Hepatocyte (in vitro differentiated cells): ENCODE results near the gene SH3BP2. TPM values are rescaled to one million over a fixed set of nuclear protein-coding genes. Genes with fewer than 3 reads are reported as not detected.

Source experiments
- DNase-seq: peaks from one replicate; pipeline ENCODE4 v3.0.0-alpha.2; 2016; ENCODE audit warnings: low spot score
- H2AFZ ChIP-seq: fragments of 200-600 bp; sonication (generic); 2 replicates; pipeline ENCODE4 v1.6.0; 2016; ENCODE audit warnings: antibody characterized with exemption, mild to moderate bottlenecking
- H3K27ac ChIP-seq: fragments of 200-600 bp; sonication (generic); 2 replicates; pipeline ENCODE4 v1.5.1; 2016; ENCODE audit warnings: mild to moderate bottlenecking
- H3K27me3 ChIP-seq: fragments of 200-600 bp; sonication (generic); 2 replicates; pipeline ENCODE4 v1.6.1; 2016
- H3K36me3 ChIP-seq: fragments of 200-600 bp; sonication (generic); replicated peaks from 2 replicates; pipeline ENCODE4 v1.5.1; 2016; ENCODE audit warnings: low read depth; ENCODE audit not compliant: insufficient read depth
- H3K4me1 ChIP-seq: fragments of 200-600 bp; sonication (generic); 2 replicates; pipeline ENCODE4 v1.5.1; 2016; ENCODE audit warnings: mild to moderate bottlenecking, moderate library complexity; ENCODE audit not compliant: insufficient read depth
- H3K4me2 ChIP-seq: fragments of 200-600 bp; sonication (generic); 2 replicates; pipeline ENCODE4 v1.6.0; 2016
- H3K4me3 ChIP-seq: fragments of 200-600 bp; sonication (generic); 2 replicates; pipeline ENCODE4 v1.5.1; 2016; ENCODE audit warnings: mild to moderate bottlenecking
- H3K79me2 ChIP-seq: fragments of 200-600 bp; sonication (generic); 2 replicates; pipeline ENCODE4 v1.6.0; 2017; ENCODE audit warnings: mild to moderate bottlenecking
- H3K9me2 ChIP-seq: fragments of 200-600 bp; sonication (generic); replicated peaks from 2 replicates; pipeline ENCODE4 v1.6.0; 2017; ENCODE audit warnings: mild to moderate bottlenecking; ENCODE audit not compliant: insufficient read depth
- H3K9me3 ChIP-seq: fragments of 200-600 bp; sonication (generic); 2 replicates; pipeline ENCODE4 v1.5.1; 2016; ENCODE audit warnings: low read depth, mild to moderate bottlenecking
- H4K20me1 ChIP-seq: fragments of 200-600 bp; sonication (generic); 2 replicates; pipeline ENCODE4 v1.6.0; 2016; ENCODE audit warnings: mild to moderate bottlenecking; ENCODE audit not compliant: insufficient read depth, poor library complexity, severe bottlenecking
- EZH2 ChIP-seq: fragments of 200-600 bp; sonication (generic); IDR thresholded peaks from 2 replicates; pipeline ENCODE4 v1.6.1; 2016; ENCODE audit warnings: antibody characterized with exemption, mild to moderate bottlenecking, borderline replicate concordance
- EZH2phosphoT487 ChIP-seq: fragments of 200-600 bp; sonication (generic); IDR thresholded peaks from one replicate; pipeline ENCODE4 v1.6.1; 2018; ENCODE audit warnings: antibody characterized with exemption, mild to moderate bottlenecking, low read depth, moderate library complexity; ENCODE audit not compliant: unreplicated experiment, severe bottlenecking
- WGBS: methylation state at CpG from one replicate; pipeline ENCODE4 v1.1.6; 2016; ENCODE audit warnings: low lambda C conversion rate; ENCODE audit errors: missing lambda C conversion rate; 5-methylcytosine and 5-hydroxymethylcytosine counted together
- polyA plus RNA-seq: library from polyadenylated mRNA; unstranded; fragments of >200 nt; fragmentation: Nextera tagmentation; extraction: Ambion mirVana; gene quantifications from 2 replicates; pipeline ENCODE4 v1.2.1, GENCODE V29; 2016
- total RNA-seq: library from RNA; depleted of rRNA; stranded (reverse); fragments of >200 nt; gene quantifications from 2 replicates; pipeline ENCODE4 v1.2.3, GENCODE V29; 2014
- TF ChIP-seq, protein P1 (sequence below): fragments of 200-600 bp; sonication (generic); IDR thresholded peaks from 2 replicates; pipeline ENCODE4 v1.5.1; 2016; ENCODE audit warnings: antibody characterized with exemption, mild to moderate bottlenecking; ENCODE audit not compliant: poor library complexity

The SH3BP2 gene
- total and polyA plus RNA-seq, 2 experiments from 2014 or later = 24.3 to 25.7 TPM

DNA sequence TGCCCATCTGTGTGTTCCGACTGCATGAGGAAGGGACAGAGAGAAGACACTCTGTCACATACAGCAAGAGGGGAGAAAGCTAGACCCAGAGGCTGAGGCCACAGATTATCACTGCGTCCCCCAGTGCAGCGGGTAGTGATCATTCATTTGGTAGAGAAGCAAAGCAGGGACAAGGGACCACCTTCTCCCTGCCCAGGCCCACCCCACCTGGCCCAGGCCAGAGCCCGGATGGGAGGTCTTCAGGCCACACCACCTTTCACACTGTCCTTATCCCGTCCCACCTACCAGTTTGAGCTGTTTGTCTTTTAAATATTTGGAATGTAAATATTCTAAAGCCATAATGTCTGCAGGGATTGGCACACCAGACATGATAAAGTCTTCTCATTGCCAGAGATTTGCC, 47.4 kb upstream of the SH3BP2 start:
- no peak overlapping the region for H3K4me3 ChIP-seq

DNA sequence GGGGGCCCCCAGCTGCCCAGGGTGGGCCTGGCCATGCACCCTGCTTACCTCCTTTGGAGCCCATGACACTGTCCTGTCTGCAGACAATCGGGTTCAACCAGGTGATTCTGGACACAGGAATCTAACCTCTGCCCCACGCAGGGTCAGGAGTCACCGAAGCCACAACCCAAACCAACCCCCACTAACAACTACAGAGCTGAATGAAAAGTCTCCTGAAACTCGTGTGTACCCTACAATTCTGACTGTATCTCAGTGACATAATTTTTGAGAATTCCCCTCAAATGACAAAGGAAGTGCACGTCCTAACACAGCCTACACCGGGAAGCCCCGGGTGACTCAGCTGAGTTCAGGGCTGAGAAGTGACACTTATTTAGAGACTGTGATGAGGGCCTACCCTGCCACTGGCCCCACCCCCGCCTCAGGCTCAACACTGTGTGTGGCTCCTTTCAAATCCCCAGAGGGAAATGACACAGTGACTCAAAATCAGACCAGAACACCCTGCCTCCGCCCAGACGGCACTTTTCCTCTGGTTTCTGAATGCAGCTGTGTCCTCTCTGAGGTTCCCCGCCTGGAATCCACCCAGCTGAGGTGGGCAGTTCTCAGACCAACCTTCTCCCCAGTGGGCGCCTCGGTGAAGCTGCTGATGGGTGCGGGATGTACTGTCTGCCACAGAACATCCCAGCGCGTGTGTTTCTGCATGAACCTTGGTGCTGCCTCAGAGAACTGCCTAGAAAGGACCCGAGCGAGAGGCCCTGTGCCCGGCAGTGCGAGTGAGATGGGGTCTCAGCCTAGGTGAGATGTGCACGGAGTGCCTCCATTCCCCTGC, 46.7 kb upstream of the SH3BP2 start:
- Histone ChIP-seq H3K27ac (peak overlapping the region; percentile 61), H3K4me3 (no peak overlapping the region), H2AFZ (no peak overlapping the region), H3K27me3 (no peaks in the 10 kb centered on the region), H3K9me2 (no peaks in the 10 kb centered on the region), H3K4me1 (peaks cover 5% of the 10 kb centered on the region), H3K79me2 (peaks cover 26% of the 10 kb centered on the region), H3K9me3 (no peaks in the 10 kb centered on the region), H3K4me2 (no peak overlapping the region), H3K36me3 (no peaks in the 10 kb centered on the region), H4K20me1 (no peaks in the 10 kb centered on the region)
- DNase-seq = peak; percentile 68
- TF ChIP-seq, protein P1, sequence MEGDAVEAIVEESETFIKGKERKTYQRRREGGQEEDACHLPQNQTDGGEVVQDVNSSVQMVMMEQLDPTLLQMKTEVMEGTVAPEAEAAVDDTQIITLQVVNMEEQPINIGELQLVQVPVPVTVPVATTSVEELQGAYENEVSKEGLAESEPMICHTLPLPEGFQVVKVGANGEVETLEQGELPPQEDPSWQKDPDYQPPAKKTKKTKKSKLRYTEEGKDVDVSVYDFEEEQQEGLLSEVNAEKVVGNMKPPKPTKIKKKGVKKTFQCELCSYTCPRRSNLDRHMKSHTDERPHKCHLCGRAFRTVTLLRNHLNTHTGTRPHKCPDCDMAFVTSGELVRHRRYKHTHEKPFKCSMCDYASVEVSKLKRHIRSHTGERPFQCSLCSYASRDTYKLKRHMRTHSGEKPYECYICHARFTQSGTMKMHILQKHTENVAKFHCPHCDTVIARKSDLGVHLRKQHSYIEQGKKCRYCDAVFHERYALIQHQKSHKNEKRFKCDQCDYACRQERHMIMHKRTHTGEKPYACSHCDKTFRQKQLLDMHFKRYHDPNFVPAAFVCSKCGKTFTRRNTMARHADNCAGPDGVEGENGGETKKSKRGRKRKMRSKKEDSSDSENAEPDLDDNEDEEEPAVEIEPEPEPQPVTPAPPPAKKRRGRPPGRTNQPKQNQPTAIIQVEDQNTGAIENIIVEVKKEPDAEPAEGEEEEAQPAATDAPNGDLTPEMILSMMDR = no peak
- 67% methylated on average over 21 of the region's 21 CpGs for WGBS

More for the DNA sequence above, 47.4 kb upstream of the SH3BP2 start:
- H3K4me1 ChIP-seq = peaks cover 5% of the 10 kb centered on the region
- no peaks in the 10 kb centered on the region for H3K36me3 ChIP-seq
- no peaks in the 10 kb centered on the region for H3K9me3 ChIP-seq
- H3K4me2 ChIP-seq = no peak overlapping the region
- H2AFZ ChIP-seq = no peak overlapping the region
- H3K27ac ChIP-seq = peak overlapping the region; percentile 61
- H3K27me3 ChIP-seq = no peaks in the 10 kb centered on the region
- H4K20me1 ChIP-seq = no peaks in the 10 kb centered on the region
- no peak for DNase-seq
- peaks cover 19% of the 10 kb centered on the region for H3K79me2 ChIP-seq
- 74% methylated on average over 5 of the region's 5 CpGs for WGBS
- H3K9me2 ChIP-seq = no peaks in the 10 kb centered on the region
- TF ChIP-seq EZH2phosphoT487 (no peak), EZH2 (no peak)

DNA sequence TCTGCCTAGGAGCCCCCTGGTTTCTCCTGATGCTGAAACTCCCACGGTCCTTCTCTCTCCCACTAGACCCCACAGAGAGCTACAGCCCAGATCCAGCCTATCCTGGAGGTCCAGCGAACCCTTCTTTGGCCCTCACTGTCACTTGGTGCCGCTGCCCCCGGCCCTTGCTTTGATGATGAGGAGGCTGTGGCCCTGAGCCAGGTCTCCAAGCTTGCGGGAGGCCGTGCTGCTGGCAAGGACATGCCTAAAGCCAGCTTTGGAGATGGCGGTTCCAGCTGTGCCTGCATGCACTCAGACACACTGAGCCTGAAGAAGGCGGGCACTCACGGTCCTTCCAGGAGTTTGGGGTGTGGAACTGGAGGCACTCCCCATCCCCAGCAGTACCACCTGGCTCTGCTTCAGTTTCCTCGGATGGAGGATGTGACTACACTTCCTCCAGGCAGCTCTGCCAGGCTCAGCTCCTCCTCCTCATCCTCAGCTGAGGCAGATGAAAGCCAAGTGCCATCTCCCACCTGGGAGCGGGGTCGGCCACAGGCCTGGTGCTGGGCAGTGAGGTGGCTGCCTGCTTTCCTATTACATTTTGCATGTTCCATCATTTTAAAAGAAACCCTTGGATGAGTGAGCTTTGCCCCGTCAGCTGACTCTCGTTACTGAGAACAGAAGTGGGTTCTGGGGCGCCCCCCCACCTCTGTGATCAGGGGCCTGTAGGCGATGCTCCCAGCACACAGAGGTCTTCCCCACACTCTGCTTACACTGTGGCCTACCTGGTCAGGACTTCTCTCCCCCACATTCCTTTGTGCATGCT, 45.8 kb upstream of the SH3BP2 start:
- TF ChIP-seq EZH2 (no peak), EZH2phosphoT487 (no peak)
- TF ChIP-seq, protein P1 = no peak
- Histone ChIP-seq H3K4me2 (no peak overlapping the region), H3K9me2 (no peaks in the 10 kb centered on the region), H3K27me3 (no peaks in the 10 kb centered on the region), H2AFZ (no peak overlapping the region), H3K4me3 (no peak overlapping the region), H3K4me1 (peaks cover 5% of the 10 kb centered on the region), H4K20me1 (no peaks in the 10 kb centered on the region), H3K9me3 (no peaks in the 10 kb centered on the region), H3K79me2 (peaks cover 33% of the 10 kb centered on the region), H3K36me3 (no peaks in the 10 kb centered on the region), H3K27ac (peak overlapping the region; percentile 61)
- no peak for DNase-seq
- WGBS = 90% methylated on average over 15 of the region's 16 CpGs
